ENCODE data around the gene ZXDC. TPM values are rescaled to one million over a fixed set of nuclear protein-coding genes. Genes with fewer than 3 reads are reported as not detected.

Gene ZXDC
- polyA plus RNA-seq, 1 donor (not counting 4 experiments of a cell fraction or from before 2014, with no cell fraction given), result 10.7 TPM

GRCh38 chr3:126507886-126508285, 32.2 kb upstream of the ZXDC start:
- no peaks in the 10 kb centered on the region for H3K9me1 ChIP-seq (ENCODE audit: control insufficient read depth, extremely low read depth, insufficient read depth, low read length)
- no peaks in the 10 kb centered on the region for H3K79me2 ChIP-seq (ENCODE audit: control insufficient read depth, insufficient read depth, low read length)
- H3K27ac ChIP-seq (ENCODE audit: control insufficient read depth, insufficient read depth, low read length), result no peak overlapping the region
- H3K9ac ChIP-seq (ENCODE audit: control insufficient read depth, extremely low read depth, insufficient read depth, low read length), result no peak overlapping the region
- no peak overlapping the region for H2AFZ ChIP-seq (ENCODE audit: control insufficient read depth, low read length)
- H3K4me3 ChIP-seq (ENCODE audit: control insufficient read depth in 2 of 3, extremely low read depth in 1 of 3, insufficient read depth in 2 of 3, low read depth in 1 of 3, low read length in 3 of 3), result no peak overlapping the region
- peaks cover 14% of the 10 kb centered on the region for H3K4me1 ChIP-seq (ENCODE audit: control insufficient read depth, extremely low read depth, insufficient read depth, low read length)
- FAIRE-seq, result no peak
- no peaks in the 10 kb centered on the region for H3K9me3 ChIP-seq (ENCODE audit: control insufficient read depth, low read depth, low read length)
- dilution Hi-C loops (cut with MboI; ENCODE audit: extremely low pct_ligation_motif_present, low sequenced_read_pairs), result no loop called here
- H3K4me2 ChIP-seq (ENCODE audit: control insufficient read depth, extremely low read depth, insufficient read depth, low read depth, low read length), result no peak overlapping the region
- H4K20me1 ChIP-seq (ENCODE audit: control insufficient read depth, extremely low read depth, insufficient read depth, low read length), result no peaks in the 10 kb centered on the region
- no peak for TF ChIP-seq EZH2 (IDR thresholded peaks at IDR 0.05; ENCODE audit: low read length)
- TF ChIP-seq, protein P1, sequence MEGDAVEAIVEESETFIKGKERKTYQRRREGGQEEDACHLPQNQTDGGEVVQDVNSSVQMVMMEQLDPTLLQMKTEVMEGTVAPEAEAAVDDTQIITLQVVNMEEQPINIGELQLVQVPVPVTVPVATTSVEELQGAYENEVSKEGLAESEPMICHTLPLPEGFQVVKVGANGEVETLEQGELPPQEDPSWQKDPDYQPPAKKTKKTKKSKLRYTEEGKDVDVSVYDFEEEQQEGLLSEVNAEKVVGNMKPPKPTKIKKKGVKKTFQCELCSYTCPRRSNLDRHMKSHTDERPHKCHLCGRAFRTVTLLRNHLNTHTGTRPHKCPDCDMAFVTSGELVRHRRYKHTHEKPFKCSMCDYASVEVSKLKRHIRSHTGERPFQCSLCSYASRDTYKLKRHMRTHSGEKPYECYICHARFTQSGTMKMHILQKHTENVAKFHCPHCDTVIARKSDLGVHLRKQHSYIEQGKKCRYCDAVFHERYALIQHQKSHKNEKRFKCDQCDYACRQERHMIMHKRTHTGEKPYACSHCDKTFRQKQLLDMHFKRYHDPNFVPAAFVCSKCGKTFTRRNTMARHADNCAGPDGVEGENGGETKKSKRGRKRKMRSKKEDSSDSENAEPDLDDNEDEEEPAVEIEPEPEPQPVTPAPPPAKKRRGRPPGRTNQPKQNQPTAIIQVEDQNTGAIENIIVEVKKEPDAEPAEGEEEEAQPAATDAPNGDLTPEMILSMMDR (optimal IDR thresholded peaks at IDR 0.05 in 1 of 3, IDR thresholded peaks at IDR 0.05 in 1 of 3, conservative IDR thresholded peaks at IDR 0.05 in 1 of 3; ENCODE audit: extremely low read depth in 1 of 3, insufficient read depth in 2 of 3, low read length in 3 of 3), result no peak
- peaks cover 17% of the 10 kb centered on the region for H3K27me3 ChIP-seq (ENCODE audit: control insufficient read depth, extremely low read depth, insufficient read depth, low read length)
- H3K36me3 ChIP-seq (ENCODE audit: control insufficient read depth in 2 of 2, extremely low read depth in 1 of 2, insufficient read depth in 2 of 2, low read length in 2 of 2), result no peaks in the 10 kb centered on the region
- no peak for DNase-seq (ENCODE audit: low read depth, low spot score)

DNA sequence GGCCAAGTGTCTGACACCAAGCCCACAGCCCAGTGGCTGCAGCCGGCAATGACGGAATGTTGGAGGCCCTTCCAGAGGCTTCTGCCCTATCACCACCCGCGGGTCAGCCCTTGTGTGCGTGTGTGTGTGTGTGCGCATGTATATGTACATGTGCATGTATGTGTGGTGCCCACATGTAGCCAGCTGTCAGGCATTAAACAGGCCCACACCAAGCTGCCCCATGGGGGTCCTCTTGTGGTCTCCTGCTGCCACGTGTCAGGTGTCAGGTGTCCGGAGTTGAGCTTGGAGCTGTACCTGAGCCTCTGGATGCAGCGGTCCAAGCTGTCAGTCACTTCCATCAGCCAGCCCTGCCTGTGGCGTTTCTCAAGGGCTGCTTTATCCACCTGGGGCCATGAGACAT, 28.0 kb upstream of the ZXDC start:
- Histone ChIP-seq H3K36me3 (ENCODE audit: control insufficient read depth in 2 of 2, extremely low read depth in 1 of 2, insufficient read depth in 2 of 2, low read length in 2 of 2) (no peaks in the 10 kb centered on the region), H3K79me2 (ENCODE audit: control insufficient read depth, insufficient read depth, low read length) (no peaks in the 10 kb centered on the region), H3K4me1 (ENCODE audit: control insufficient read depth, extremely low read depth, insufficient read depth, low read length) (peaks cover 3% of the 10 kb centered on the region), H3K9me3 (ENCODE audit: control insufficient read depth, low read depth, low read length) (no peaks in the 10 kb centered on the region), H4K20me1 (ENCODE audit: control insufficient read depth, extremely low read depth, insufficient read depth, low read length) (no peaks in the 10 kb centered on the region), H3K27ac (ENCODE audit: control insufficient read depth, insufficient read depth, low read length) (no peak overlapping the region), H3K9me1 (ENCODE audit: control insufficient read depth, extremely low read depth, insufficient read depth, low read length) (no peaks in the 10 kb centered on the region), H3K27me3 (ENCODE audit: control insufficient read depth, extremely low read depth, insufficient read depth, low read length) (peaks cover 17% of the 10 kb centered on the region), H3K4me3 (ENCODE audit: control insufficient read depth in 2 of 3, extremely low read depth in 1 of 3, insufficient read depth in 2 of 3, low read depth in 1 of 3, low read length in 3 of 3) (no peak overlapping the region), H3K9ac (ENCODE audit: control insufficient read depth, extremely low read depth, insufficient read depth, low read length) (no peak overlapping the region), H3K4me2 (ENCODE audit: control insufficient read depth, extremely low read depth, insufficient read depth, low read depth, low read length) (no peak overlapping the region), H2AFZ (ENCODE audit: control insufficient read depth, low read length) (no peak overlapping the region)
- TF ChIP-seq EZH2 (IDR thresholded peaks at IDR 0.05; ENCODE audit: low read length), result no peak
- TF ChIP-seq, protein P1 (optimal IDR thresholded peaks at IDR 0.05 in 1 of 3, IDR thresholded peaks at IDR 0.05 in 1 of 3, conservative IDR thresholded peaks at IDR 0.05 in 1 of 3; ENCODE audit: extremely low read depth in 1 of 3, insufficient read depth in 2 of 3, low read length in 3 of 3), result no peak
- DNase-seq (ENCODE audit: low read depth, low spot score), result no peak
- dilution Hi-C loops (cut with MboI; ENCODE audit: extremely low pct_ligation_motif_present, low sequenced_read_pairs), result no loop called here
- FAIRE-seq, result no peak

Data from keratinocyte (primary cell).